Left lung (tissue), 10 donors: ENCODE measurements around the gene KANK3. TPM values are rescaled to one million over a fixed set of nuclear protein-coding genes. Genes with fewer than 3 reads are reported as not detected.

Experiments used
- ATAC-seq: fragments of 200-7000 bp; cut with Tn5 transposase; one replicate; pipeline ENCODE4 v1.9.1; 2020; ENCODE audit warnings: moderate library complexity
- DNase-seq, 4 donors: peaks; one replicate each; pipeline ENCODE4 v3.0.0-alpha.2; 2013 to 2020
- H3K27ac ChIP-seq, 2 donors: fragments of 200-600 bp; sonication (generic) in 1 of 2; one replicate each; pipeline versions ENCODE4 v1.5.0 to v1.8.0; 2020 to 2021
- H3K27me3 ChIP-seq, 2 donors: fragments of 200-600 bp; sonication (generic) in 1 of 2; one replicate each; pipeline versions ENCODE4 v1.5.0 to v1.8.0; 2020 to 2021
- H3K36me3 ChIP-seq, 2 donors: fragments of 200-600 bp; sonication (generic) in 1 of 2; one replicate each; pipeline versions ENCODE4 v1.5.0 to v1.8.0; 2020 to 2021
- H3K4me1 ChIP-seq, 2 donors: fragments of 200-600 bp; one replicate each; pipeline ENCODE4 v1.8.0; 2021
- H3K4me3 ChIP-seq, 2 donors: fragments of 200-600 bp; sonication (generic) in 1 of 2; one replicate each; pipeline versions ENCODE4 v1.5.0 to v1.8.0; 2020 to 2021; ENCODE audit warnings: mild to moderate bottlenecking in 1 of 2
- H3K9me3 ChIP-seq, 2 donors: fragments of 200-600 bp; sonication (generic) in 1 of 2; one replicate each; pipeline versions ENCODE4 v1.5.0 to v1.8.0; 2020 to 2021
- intact Hi-C, 2 donors: fragments of 100-400 bp; cut with DNase I; formaldehyde crosslinking; loops; one replicate each; pipeline versions ENCODE4 v1.11.2 to v1.14.2; 2022
- polyA plus RNA-seq, 6 donors: library from polyadenylated mRNA; unstranded; fragments of 120-200 nt; gene quantifications; one replicate each; pipeline ENCODE4 v1.2.1, GENCODE V29; 2013; ENCODE audit not compliant: insufficient read length in 6 of 6
- total RNA-seq, 2 donors: library from RNA; stranded (reverse); fragmentation: NEBNext Ultra II Directional; extraction: Animal tissue kit (Norgen Biotek cat#: 25700); gene quantifications; one replicate each; pipeline ENCODE4 v1.2.1, GENCODE V29; 2021
- TF ChIP-seq, protein P1 (sequence below), 2 donors: fragments of 200-600 bp; sonication (generic) in 1 of 2; IDR thresholded peaks; one replicate each; pipeline versions ENCODE4 v1.5.0 to v1.8.0; 2021; ENCODE audit warnings: antibody characterized with exemption in 2 of 2
- donor health status: DM: no; HTN: yes; CAD: no.
- donor health status: DM: no; HTN: no; CAD: no.

The KANK3 gene
- total and polyA plus RNA-seq, 8 donors = 14.4 to 29.0 (median 15.5) TPM

- no peak for DNase-seq
- Histone ChIP-seq H3K4me1 (peaks cover 0 to 28% of the 10 kb centered on the region in 2 donors), H3K27ac (no peak overlapping the region), H3K9me3 (no peaks in the 10 kb centered on the region), H3K36me3 (peaks cover 0 to 4% of the 10 kb centered on the region in 2 donors), H3K27me3 (peaks cover 24 to 42% of the 10 kb centered on the region in 2 donors), H3K4me3 (no peak overlapping the region)
- TF ChIP-seq, protein P1, sequence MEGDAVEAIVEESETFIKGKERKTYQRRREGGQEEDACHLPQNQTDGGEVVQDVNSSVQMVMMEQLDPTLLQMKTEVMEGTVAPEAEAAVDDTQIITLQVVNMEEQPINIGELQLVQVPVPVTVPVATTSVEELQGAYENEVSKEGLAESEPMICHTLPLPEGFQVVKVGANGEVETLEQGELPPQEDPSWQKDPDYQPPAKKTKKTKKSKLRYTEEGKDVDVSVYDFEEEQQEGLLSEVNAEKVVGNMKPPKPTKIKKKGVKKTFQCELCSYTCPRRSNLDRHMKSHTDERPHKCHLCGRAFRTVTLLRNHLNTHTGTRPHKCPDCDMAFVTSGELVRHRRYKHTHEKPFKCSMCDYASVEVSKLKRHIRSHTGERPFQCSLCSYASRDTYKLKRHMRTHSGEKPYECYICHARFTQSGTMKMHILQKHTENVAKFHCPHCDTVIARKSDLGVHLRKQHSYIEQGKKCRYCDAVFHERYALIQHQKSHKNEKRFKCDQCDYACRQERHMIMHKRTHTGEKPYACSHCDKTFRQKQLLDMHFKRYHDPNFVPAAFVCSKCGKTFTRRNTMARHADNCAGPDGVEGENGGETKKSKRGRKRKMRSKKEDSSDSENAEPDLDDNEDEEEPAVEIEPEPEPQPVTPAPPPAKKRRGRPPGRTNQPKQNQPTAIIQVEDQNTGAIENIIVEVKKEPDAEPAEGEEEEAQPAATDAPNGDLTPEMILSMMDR (IDR thresholded peaks at IDR 0.05) = no peak
- no peak for ATAC-seq
- intact Hi-C loops = no loop called here
Observed at GRCh38 chr19:8331263-8331845, 11.7 kb downstream of the KANK3 start.

- Histone ChIP-seq H3K27me3 (peaks cover 18 to 29% of the 10 kb centered on the region in 2 donors), H3K9me3 (no peaks in the 10 kb centered on the region), H3K4me1 (peaks cover 0 to 18% of the 10 kb centered on the region in 2 donors), H3K27ac (no peak overlapping the region), H3K36me3 (peaks cover 0 to 4% of the 10 kb centered on the region in 2 donors), H3K4me3 (no peak overlapping the region)
- ATAC-seq (no peak), DNase-seq (no peak)
- intact Hi-C loops = no loop called here
- TF ChIP-seq, protein P1 (IDR thresholded peaks at IDR 0.05) = no peak
Observed at GRCh38 chr19:8329996-8330395, 13.1 kb downstream of the KANK3 start.

DNA sequence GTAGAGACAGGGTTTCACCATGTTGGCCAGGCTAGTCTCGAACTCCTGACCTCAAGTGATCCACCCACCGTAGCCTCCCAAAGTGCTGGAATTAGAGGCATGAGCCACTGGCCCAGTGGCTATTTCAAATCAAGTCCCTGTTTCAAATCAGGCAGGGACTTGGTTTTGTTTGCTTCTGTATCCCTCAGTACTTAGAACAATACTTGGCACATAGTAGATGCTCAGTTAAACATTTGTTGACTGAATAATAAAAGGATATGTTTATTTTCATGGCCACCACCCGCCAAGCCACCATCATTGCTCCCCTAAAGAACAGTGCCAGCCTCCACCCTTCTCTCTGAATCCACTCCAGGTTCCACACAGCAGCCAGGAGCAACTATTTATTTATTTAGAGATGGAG, 17.6 kb downstream of the KANK3 start:
- H3K27ac ChIP-seq = no peak overlapping the region
- intact Hi-C loops = no loop called here

GRCh38 chr19:8324186-8325050, 18.6 kb downstream of the KANK3 start:
- intact Hi-C loops = no loop called here
- ATAC-seq (no peak), DNase-seq (peak in 1 of 4 donors; percentile 66)

More for the DNA sequence above, 17.6 kb downstream of the KANK3 start:
- TF ChIP-seq, protein P1 (IDR thresholded peaks at IDR 0.05) = no peak
- ATAC-seq = no peak
- peaks cover 14 to 26% of the 10 kb centered on the region in 2 donors for H3K4me1 ChIP-seq
- H3K36me3 ChIP-seq = peaks cover 0 to 25% of the 10 kb centered on the region in 2 donors
- no peak for DNase-seq
- H3K9me3 ChIP-seq = no peaks in the 10 kb centered on the region
- H3K4me3 ChIP-seq = no peak overlapping the region
- H3K27me3 ChIP-seq = no peaks in the 10 kb centered on the region

More at GRCh38 chr19:8324186-8325050, 18.6 kb downstream of the KANK3 start:
- Histone ChIP-seq H3K27ac (no peak overlapping the region), H3K9me3 (no peaks in the 10 kb centered on the region), H3K27me3 (no peaks in the 10 kb centered on the region), H3K4me1 (peaks cover 23 to 36% of the 10 kb centered on the region in 2 donors), H3K4me3 (no peak overlapping the region), H3K36me3 (peaks cover 0 to 21% of the 10 kb centered on the region in 2 donors)
- TF ChIP-seq, protein P1 (IDR thresholded peaks at IDR 0.05) = no peak
